GM12878 (cell line): Measurements from ENCODE around the gene IGF2BP1.
"Not testable (repeated sequence)": the region's sequence is repeated elsewhere in the genome, so short reads cannot be mapped to it uniquely, and the experiment has no call there.

ENCODE experiments used
- BACH1 ChIP-seq: fragments of 450-650 bp; IDR thresholded peaks from 2 replicates; pipeline ENCODE4 v1.6.1; 2017; ENCODE audit warnings: mild to moderate bottlenecking, borderline replicate concordance
- CHD2 ChIP-seq: IDR thresholded peaks from 2 replicates; pipeline ENCODE4 v1.6.1; 2011; ENCODE audit warnings: low read depth, low read length, improper control_type of control experiment, borderline replicate concordance
- CREB1 ChIP-seq: IDR thresholded peaks from 2 replicates; pipeline ENCODE4 v1.6.1; 2012; ENCODE audit warnings: low read depth, mild to moderate bottlenecking, inconsistent platforms
- ETV6 ChIP-seq, 2 experiments: fragments of 450-650 bp in 1 of 2; IDR thresholded peaks in 1 of 2; conservative IDR thresholded peaks in 1 of 2; 2 replicates each; pipeline ENCODE4 v1.6.1; 2014; ENCODE audit warnings: antibody characterized with exemption in 1 of 2, borderline replicate concordance in 1 of 2, low read depth in 1 of 2, mild to moderate bottlenecking in 1 of 2, moderate library complexity in 1 of 2
- USF2 ChIP-seq: IDR thresholded peaks from 2 replicates; pipeline ENCODE4 v1.6.1; 2011; ENCODE audit warnings: low read depth, low read length, improper control_type of control experiment, borderline replicate concordance
- ZNF274 ChIP-seq: IDR thresholded peaks from one replicate; pipeline ENCODE4 v1.8.0; 2011; ENCODE audit not compliant: insufficient read length, insufficient read depth
- TF ChIP-seq, protein P1 (sequence below), 3 experiments: IDR thresholded peaks in 2 of 3; conservative IDR thresholded peaks in 1 of 3; 2 replicates each; pipeline ENCODE4 v1.5.1; 2011; ENCODE audit warnings: low read depth in 3 of 3, low read length in 3 of 3, mild to moderate bottlenecking in 3 of 3, control low read depth in 2 of 3, moderate library complexity in 2 of 3, inconsistent platforms in 1 of 3, mixed read lengths in 1 of 3; ENCODE audit not compliant: control insufficient read depth in 2 of 3, insufficient read depth in 1 of 3; ENCODE audit errors: extremely low read depth in 1 of 3

GRCh38 chr17:49103360-49103759, 106.2 kb downstream of the IGF2BP1 start:
- TF ChIP-seq ETV6 (conservative IDR thresholded peaks at IDR 0.05 in 1 of 2, IDR thresholded peaks at IDR 0.05 in 1 of 2; ENCODE audit: borderline replicate concordance in 1 of 2, low read depth in 1 of 2); ZNF274; BACH1; USF2; CREB1; CHD2: not testable (repeated sequence)
- TF ChIP-seq, protein P1, sequence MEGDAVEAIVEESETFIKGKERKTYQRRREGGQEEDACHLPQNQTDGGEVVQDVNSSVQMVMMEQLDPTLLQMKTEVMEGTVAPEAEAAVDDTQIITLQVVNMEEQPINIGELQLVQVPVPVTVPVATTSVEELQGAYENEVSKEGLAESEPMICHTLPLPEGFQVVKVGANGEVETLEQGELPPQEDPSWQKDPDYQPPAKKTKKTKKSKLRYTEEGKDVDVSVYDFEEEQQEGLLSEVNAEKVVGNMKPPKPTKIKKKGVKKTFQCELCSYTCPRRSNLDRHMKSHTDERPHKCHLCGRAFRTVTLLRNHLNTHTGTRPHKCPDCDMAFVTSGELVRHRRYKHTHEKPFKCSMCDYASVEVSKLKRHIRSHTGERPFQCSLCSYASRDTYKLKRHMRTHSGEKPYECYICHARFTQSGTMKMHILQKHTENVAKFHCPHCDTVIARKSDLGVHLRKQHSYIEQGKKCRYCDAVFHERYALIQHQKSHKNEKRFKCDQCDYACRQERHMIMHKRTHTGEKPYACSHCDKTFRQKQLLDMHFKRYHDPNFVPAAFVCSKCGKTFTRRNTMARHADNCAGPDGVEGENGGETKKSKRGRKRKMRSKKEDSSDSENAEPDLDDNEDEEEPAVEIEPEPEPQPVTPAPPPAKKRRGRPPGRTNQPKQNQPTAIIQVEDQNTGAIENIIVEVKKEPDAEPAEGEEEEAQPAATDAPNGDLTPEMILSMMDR (IDR thresholded peaks at IDR 0.05 in 2 of 3, conservative IDR thresholded peaks at IDR 0.05 in 1 of 3; ENCODE audit: control insufficient read depth in 2 of 3, extremely low read depth in 1 of 3, insufficient read depth in 1 of 3, low read depth in 3 of 3, low read length in 3 of 3), result not testable (repeated sequence)
